ENCODE measurements around the gene PERM1. TPM values are rescaled to one million over a fixed set of nuclear protein-coding genes. Genes with fewer than 3 reads are reported as not detected.
"Not testable (repeated sequence)": the region's sequence is repeated elsewhere in the genome, so short reads cannot be mapped to it uniquely, and the experiment has no call there.

The PERM1 gene
- total RNA-seq, 1 donor from 2014 or later = not detected

GRCh38 chr1:958823-959730 is 22.8 kb downstream of the PERM1 start, which contains the start of gene NOC2L:
Gene NOC2L (minus strand): TSS chr1:959256. CDS start chr1:959240, 16 bp downstream.
- ATAC-seq (peak; percentile 97), DNase-seq (ENCODE audit: low spot score) (peak; percentile 97)
- intact Hi-C loops (cut with DNase I) = no loop called here

- DNase-seq (ENCODE audit: low spot score) = no peak
- ATAC-seq = no peak
- intact Hi-C loops (cut with DNase I) = no loop called here
Observed at GRCh38 chr1:956636-957035, 25.3 kb downstream of the PERM1 start.

GRCh38 chr1:955474-955873 is 26.4 kb downstream of the PERM1 start:
- ATAC-seq (no peak), DNase-seq (ENCODE audit: low spot score) (no peak)
- intact Hi-C loops (cut with DNase I) = no loop called here

GRCh38 chr1:954927-955326 is 27.0 kb downstream of the PERM1 start:
- DNase-seq (ENCODE audit: low spot score) = no peak
- ATAC-seq = no peak
- intact Hi-C loops (cut with DNase I) = no loop called here

- ATAC-seq = no peak
- intact Hi-C loops (cut with DNase I) = no loop called here
Observed at GRCh38 chr1:953524-954320, 28.2 kb downstream of the PERM1 start.

GRCh38 chr1:952603-953002 is 29.3 kb downstream of the PERM1 start:
- intact Hi-C loops (cut with DNase I) = no loop called here
- ATAC-seq = no peak
- no peak for DNase-seq (ENCODE audit: low spot score)

More at GRCh38 chr1:953524-954320, 28.2 kb downstream of the PERM1 start:
- no peak for DNase-seq (ENCODE audit: low spot score)

GRCh38 chr1:952201-952600 is 29.7 kb downstream of the PERM1 start:
- intact Hi-C loops (cut with DNase I) = no loop called here
- DNase-seq (ENCODE audit: low spot score) (no peak), ATAC-seq (no peak)

GRCh38 chr1:951364-951763 is 30.5 kb downstream of the PERM1 start:
- no peak for ATAC-seq
- intact Hi-C loops (cut with DNase I) = no loop called here
- DNase-seq (ENCODE audit: low spot score) = no peak

- no peak for ATAC-seq
- intact Hi-C loops (cut with DNase I) = no loop called here
- no peak for DNase-seq (ENCODE audit: low spot score)
Observed at GRCh38 chr1:950881-951280, 31.0 kb downstream of the PERM1 start.

GRCh38 chr1:950268-950667 is 31.6 kb downstream of the PERM1 start:
- DNase-seq (ENCODE audit: low spot score) = no peak
- ATAC-seq = no peak
- intact Hi-C loops (cut with DNase I) = no loop called here

GRCh38 chr1:947958-948357 is 33.9 kb downstream of the PERM1 start:
- intact Hi-C loops (cut with DNase I) = no loop called here
- no peak for ATAC-seq
- no peak for DNase-seq (ENCODE audit: low spot score)

- not testable (repeated sequence) for ATAC-seq
Observed at GRCh38 chr1:946811-947210, 35.1 kb downstream of the PERM1 start.

GRCh38 chr1:945688-946556 is 36.0 kb downstream of the PERM1 start:
- ATAC-seq = no peak
- intact Hi-C loops (cut with DNase I) = no loop called here
- no peak for DNase-seq (ENCODE audit: low spot score)

More at GRCh38 chr1:946811-947210, 35.1 kb downstream of the PERM1 start:
- intact Hi-C loops (cut with DNase I); DNase-seq (ENCODE audit: low spot score): not testable (repeated sequence)

- DNase-seq (ENCODE audit: low spot score) (no peak), ATAC-seq (no peak)
- intact Hi-C loops (cut with DNase I) = no loop called here
Observed at GRCh38 chr1:944341-945325, 37.3 kb downstream of the PERM1 start.

GRCh38 chr1:943545-944340 is 38.1 kb downstream of the PERM1 start:
- ATAC-seq (no peak), DNase-seq (ENCODE audit: low spot score) (no peak)
- intact Hi-C loops (cut with DNase I) = no loop called here

GRCh38 chr1:942864-943533 is 38.9 kb downstream of the PERM1 start:
- DNase-seq (ENCODE audit: low spot score) = no peak
- peak; percentile 22 for ATAC-seq
- intact Hi-C loops (cut with DNase I) = no loop called here

GRCh38 chr1:942411-942821 is 39.5 kb downstream of the PERM1 start:
- ATAC-seq (no peak), DNase-seq (ENCODE audit: low spot score) (no peak)
- intact Hi-C loops (cut with DNase I) = no loop called here

Data from sciatic nerve (tissue), 2 donors.